Esophagus muscularis mucosa (tissue), 3 donors: Measurements from ENCODE around the gene PAPSS2.

Experiments used
- CTCF ChIP-seq, 3 experiments: fragments of 200-600 bp in 2 of 3; fragments of 450-650 bp in 1 of 3; sonication (generic) in 2 of 3; IDR thresholded peaks; one replicate each; pipeline ENCODE4 v1.5.1; 2017 to 2019; ENCODE audit warnings: antibody characterized with exemption in 3 of 3, mild to moderate bottlenecking in 2 of 3, moderate library complexity in 1 of 3
- POLR2A ChIP-seq: fragments of 450-650 bp; IDR thresholded peaks from one replicate; pipeline ENCODE4 v1.6.1; 2017; ENCODE audit warnings: antibody characterized with exemption, moderate library complexity, mild to moderate bottlenecking, low read depth
- POLR2AphosphoS5 ChIP-seq, 2 donors: sonication (generic); formaldehyde crosslinking; IDR thresholded peaks; one replicate each; pipeline ENCODE4 v1.6.1; 2017; ENCODE audit warnings: antibody characterized with exemption in 2 of 2

- TF ChIP-seq CTCF (IDR thresholded peaks at IDR 0.05) (no peak), POLR2A (no peak), POLR2AphosphoS5 (IDR thresholded peaks at IDR 0.05) (no peak)
Observed at GRCh38 chr10:87652261-87652660, 7.4 kb upstream of the PAPSS2 start.
